GM12873 (cell line): ENCODE measurements around the gene GPR26.

ENCODE experiments used
- TF ChIP-seq, protein P1 (sequence below): IDR thresholded peaks from 2 replicates; pipeline ENCODE4 v1.5.1; 2012; ENCODE audit warnings: low read depth, mild to moderate bottlenecking, moderate library complexity, low read length, control low read depth; ENCODE audit not compliant: insufficient read depth; ENCODE audit errors: missing control alignments

Gene GPR26

DNA sequence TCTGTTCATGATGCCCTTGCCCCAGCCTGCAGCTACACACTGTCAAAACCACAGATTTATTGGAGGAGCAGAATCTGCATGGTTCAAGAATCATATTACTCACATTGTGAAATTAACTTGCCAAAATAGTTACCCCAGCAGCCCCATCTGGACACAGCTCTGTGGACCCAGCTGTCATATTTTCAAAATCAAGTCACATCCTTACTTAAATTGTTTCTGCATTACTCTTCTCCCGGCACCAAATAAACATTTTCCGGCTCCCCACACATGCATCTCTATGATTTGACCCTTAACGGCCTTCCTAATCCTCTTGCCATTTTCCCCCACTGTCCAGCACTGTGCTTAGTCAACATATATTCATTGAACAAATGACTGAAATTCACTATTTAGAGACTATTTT is 43.8 kb upstream of the GPR26 start:
- TF ChIP-seq, protein P1, sequence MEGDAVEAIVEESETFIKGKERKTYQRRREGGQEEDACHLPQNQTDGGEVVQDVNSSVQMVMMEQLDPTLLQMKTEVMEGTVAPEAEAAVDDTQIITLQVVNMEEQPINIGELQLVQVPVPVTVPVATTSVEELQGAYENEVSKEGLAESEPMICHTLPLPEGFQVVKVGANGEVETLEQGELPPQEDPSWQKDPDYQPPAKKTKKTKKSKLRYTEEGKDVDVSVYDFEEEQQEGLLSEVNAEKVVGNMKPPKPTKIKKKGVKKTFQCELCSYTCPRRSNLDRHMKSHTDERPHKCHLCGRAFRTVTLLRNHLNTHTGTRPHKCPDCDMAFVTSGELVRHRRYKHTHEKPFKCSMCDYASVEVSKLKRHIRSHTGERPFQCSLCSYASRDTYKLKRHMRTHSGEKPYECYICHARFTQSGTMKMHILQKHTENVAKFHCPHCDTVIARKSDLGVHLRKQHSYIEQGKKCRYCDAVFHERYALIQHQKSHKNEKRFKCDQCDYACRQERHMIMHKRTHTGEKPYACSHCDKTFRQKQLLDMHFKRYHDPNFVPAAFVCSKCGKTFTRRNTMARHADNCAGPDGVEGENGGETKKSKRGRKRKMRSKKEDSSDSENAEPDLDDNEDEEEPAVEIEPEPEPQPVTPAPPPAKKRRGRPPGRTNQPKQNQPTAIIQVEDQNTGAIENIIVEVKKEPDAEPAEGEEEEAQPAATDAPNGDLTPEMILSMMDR, result no peak

DNA sequence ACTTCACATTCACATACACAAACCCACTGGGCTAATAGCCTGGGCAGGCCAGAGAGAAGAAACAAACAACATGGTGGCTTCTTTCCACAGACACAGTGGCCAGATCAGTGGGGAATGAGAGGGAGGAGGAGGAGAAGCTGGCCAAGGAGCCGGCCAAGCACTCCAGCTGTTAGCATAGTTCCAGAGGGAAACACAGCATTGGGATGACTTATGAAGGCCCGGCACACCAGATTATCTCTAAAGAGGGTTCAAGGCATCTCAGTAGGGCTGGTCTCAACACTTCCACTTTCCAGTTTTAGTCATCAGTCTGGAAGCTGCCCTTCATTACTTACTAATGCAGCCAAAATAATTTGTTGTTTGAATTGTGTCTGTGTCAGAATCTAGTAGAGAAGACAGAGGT is 42.1 kb upstream of the GPR26 start:
- TF ChIP-seq, protein P1, result no peak

DNA sequence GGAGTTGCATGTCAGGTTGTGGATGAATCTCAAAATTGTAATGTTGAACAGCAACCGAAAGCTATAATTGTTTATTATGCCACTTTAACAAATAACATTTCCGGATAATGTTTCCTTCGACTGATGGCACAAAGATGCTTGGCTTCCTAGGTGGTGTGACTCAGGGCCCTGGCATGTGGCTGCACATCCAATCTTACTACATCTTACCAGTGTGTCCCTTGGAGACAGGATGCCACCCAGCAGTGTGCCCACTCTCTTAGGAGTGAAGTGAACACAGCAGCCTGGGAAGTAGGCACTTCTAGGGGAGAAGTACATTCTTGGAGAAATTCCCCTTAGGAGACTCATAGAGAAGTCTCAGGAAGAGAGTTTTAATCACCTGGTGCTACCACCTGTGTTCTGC is 33.0 kb upstream of the GPR26 start:
- TF ChIP-seq, protein P1, result no peak

DNA sequence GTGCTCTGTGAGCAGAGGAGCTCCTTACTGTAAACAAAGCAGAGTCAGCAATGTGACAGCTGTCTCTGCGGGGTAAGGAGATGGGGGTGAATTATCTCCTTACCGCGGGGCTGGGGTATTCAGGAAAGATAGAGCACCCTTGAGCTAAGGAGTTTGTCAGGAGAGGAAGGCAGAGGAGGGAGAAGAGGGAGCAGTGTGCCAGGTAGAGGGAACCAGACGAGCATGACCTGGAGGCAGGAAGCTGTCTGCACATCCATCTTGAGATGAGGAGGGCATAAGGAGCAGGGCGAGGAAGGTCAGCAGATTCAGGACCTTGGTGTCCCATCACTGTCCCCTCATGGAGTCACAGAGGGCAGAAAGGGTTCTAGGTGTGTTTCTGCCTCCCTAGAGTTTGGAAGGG is 32.5 kb upstream of the GPR26 start:
- TF ChIP-seq, protein P1, result no peak

DNA sequence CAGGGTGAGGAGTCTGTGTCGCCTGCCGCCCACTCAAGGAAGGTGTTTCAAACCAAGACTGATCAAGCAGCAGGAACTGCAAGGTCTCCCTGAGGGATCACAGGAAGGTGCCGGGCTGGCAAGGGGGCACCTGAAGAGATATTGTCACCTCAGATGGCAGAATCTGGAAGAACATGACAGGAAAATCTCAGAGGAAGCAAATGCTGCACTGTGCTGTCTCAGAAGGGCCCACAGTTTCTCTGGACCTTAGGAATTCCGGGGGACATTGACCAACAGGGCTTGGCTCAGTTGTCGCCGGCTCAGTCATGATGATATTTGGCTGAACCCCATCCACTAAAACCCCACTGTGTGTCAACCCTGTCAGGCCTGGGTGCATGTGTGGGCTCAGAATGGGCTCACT is 31.9 kb upstream of the GPR26 start:
- TF ChIP-seq, protein P1, result no peak

DNA sequence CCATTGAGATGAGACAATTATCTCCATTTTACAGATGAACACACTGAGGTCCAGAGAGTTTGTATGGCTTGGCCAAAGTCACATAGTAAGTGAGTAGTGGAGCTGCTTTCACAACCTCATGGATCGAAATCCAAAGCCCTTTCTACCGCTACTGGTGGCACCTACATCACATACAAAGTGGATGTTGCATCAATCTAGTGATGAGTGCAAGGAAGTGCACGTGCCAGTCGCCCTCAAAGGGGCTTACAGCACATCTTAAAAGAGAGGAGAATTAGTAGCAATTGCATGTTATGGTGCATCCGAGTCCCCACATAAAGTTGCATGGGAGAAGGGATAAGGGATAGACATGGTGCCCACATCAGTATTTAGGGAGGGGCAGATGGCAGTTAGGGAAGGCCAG is 31.0 kb upstream of the GPR26 start:
- TF ChIP-seq, protein P1, result no peak

DNA sequence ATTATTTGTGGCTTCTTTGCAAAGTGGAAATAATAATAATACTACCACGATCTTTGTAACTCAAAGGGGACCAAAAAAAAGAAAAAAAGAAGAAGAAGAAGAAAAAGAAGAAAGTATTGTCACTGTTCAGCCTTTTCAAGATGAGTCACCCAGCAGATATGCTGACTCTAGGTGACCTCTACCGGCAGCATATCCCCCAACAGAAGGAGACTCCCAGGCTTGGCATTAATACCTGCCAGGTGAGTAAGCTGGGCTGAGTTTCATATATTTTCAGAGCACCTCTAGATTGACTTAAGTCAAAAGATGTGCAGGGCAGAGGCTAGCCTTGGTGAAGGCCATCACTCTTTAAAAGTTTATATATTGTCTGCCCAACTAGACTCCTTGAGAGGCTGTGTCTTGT is 30.4 kb upstream of the GPR26 start:
- TF ChIP-seq, protein P1, result no peak
